ENCODE data around the gene KRT222. TPM values are rescaled to one million over a fixed set of nuclear protein-coding genes. Genes with fewer than 3 reads are reported as not detected.

Gene KRT222
- polyA plus RNA-seq, 1 donor (not counting 4 experiments of a cell fraction or from before 2014, with no cell fraction given): 0.76 TPM

GRCh38 chr17:40645943-40646342 lies 19.0 kb downstream of the KRT222 start:
- H3K27me3 ChIP-seq (ENCODE audit: control insufficient read depth, extremely low read depth, insufficient read depth, low read length): no peaks in the 10 kb centered on the region
- TF ChIP-seq EZH2 (IDR thresholded peaks at IDR 0.05; ENCODE audit: low read length) (no peak), CTCF (optimal IDR thresholded peaks at IDR 0.05 in 1 of 3, IDR thresholded peaks at IDR 0.05 in 1 of 3, conservative IDR thresholded peaks at IDR 0.05 in 1 of 3; ENCODE audit: extremely low read depth in 1 of 3, insufficient read depth in 2 of 3, low read length in 3 of 3) (no peak)
- no peaks in the 10 kb centered on the region for H3K9me1 ChIP-seq (ENCODE audit: control insufficient read depth, extremely low read depth, insufficient read depth, low read length)
- H4K20me1 ChIP-seq (ENCODE audit: control insufficient read depth, extremely low read depth, insufficient read depth, low read length): no peaks in the 10 kb centered on the region
- peaks cover 38% of the 10 kb centered on the region for H3K79me2 ChIP-seq (ENCODE audit: control insufficient read depth, insufficient read depth, low read length)
- peak overlapping the region in 1 of 3 experiments; percentile 12 for H3K4me3 ChIP-seq (ENCODE audit: control insufficient read depth in 2 of 3, extremely low read depth in 1 of 3, insufficient read depth in 2 of 3, low read depth in 1 of 3, low read length in 3 of 3)
- dilution Hi-C loops (cut with MboI; ENCODE audit: extremely low pct_ligation_motif_present, low sequenced_read_pairs): no loop called here
- peak overlapping the region; percentile 100 for H3K4me2 ChIP-seq (ENCODE audit: control insufficient read depth, extremely low read depth, insufficient read depth, low read depth, low read length)
- H2AFZ ChIP-seq (ENCODE audit: control insufficient read depth, low read length): no peak overlapping the region
- no peaks in the 10 kb centered on the region for H3K9me3 ChIP-seq (ENCODE audit: control insufficient read depth, low read depth, low read length)
- H3K9ac ChIP-seq (ENCODE audit: control insufficient read depth, extremely low read depth, insufficient read depth, low read length): no peak overlapping the region
- DNase-seq (ENCODE audit: low read depth, low spot score) (no peak), FAIRE-seq (no peak)
- peak overlapping the region; percentile 88 for H3K27ac ChIP-seq (ENCODE audit: control insufficient read depth, insufficient read depth, low read length)
- H3K4me1 ChIP-seq (ENCODE audit: control insufficient read depth, extremely low read depth, insufficient read depth, low read length): peaks cover 15% of the 10 kb centered on the region
- peaks cover 5 to 17% of the 10 kb centered on the region in 2 experiments for H3K36me3 ChIP-seq (ENCODE audit: control insufficient read depth in 2 of 2, extremely low read depth in 1 of 2, insufficient read depth in 2 of 2, low read length in 2 of 2)

GRCh38 chr17:40645291-40645690 lies 19.7 kb downstream of the KRT222 start:
- Histone ChIP-seq H2AFZ (ENCODE audit: control insufficient read depth, low read length) (no peak overlapping the region), H3K9ac (ENCODE audit: control insufficient read depth, extremely low read depth, insufficient read depth, low read length) (no peak overlapping the region), H3K4me3 (ENCODE audit: control insufficient read depth in 2 of 3, extremely low read depth in 1 of 3, insufficient read depth in 2 of 3, low read depth in 1 of 3, low read length in 3 of 3) (no peak overlapping the region), H3K4me2 (ENCODE audit: control insufficient read depth, extremely low read depth, insufficient read depth, low read depth, low read length) (no peak overlapping the region), H3K27me3 (ENCODE audit: control insufficient read depth, extremely low read depth, insufficient read depth, low read length) (no peaks in the 10 kb centered on the region), H4K20me1 (ENCODE audit: control insufficient read depth, extremely low read depth, insufficient read depth, low read length) (no peaks in the 10 kb centered on the region), H3K36me3 (ENCODE audit: control insufficient read depth in 2 of 2, extremely low read depth in 1 of 2, insufficient read depth in 2 of 2, low read length in 2 of 2) (peaks cover 5 to 17% of the 10 kb centered on the region in 2 experiments), H3K4me1 (ENCODE audit: control insufficient read depth, extremely low read depth, insufficient read depth, low read length) (peaks cover 15% of the 10 kb centered on the region), H3K27ac (ENCODE audit: control insufficient read depth, insufficient read depth, low read length) (no peak overlapping the region), H3K79me2 (ENCODE audit: control insufficient read depth, insufficient read depth, low read length) (peaks cover 41% of the 10 kb centered on the region), H3K9me1 (ENCODE audit: control insufficient read depth, extremely low read depth, insufficient read depth, low read length) (no peaks in the 10 kb centered on the region), H3K9me3 (ENCODE audit: control insufficient read depth, low read depth, low read length) (no peaks in the 10 kb centered on the region)
- no peak for DNase-seq (ENCODE audit: low read depth, low spot score)
- no peak for TF ChIP-seq CTCF (optimal IDR thresholded peaks at IDR 0.05 in 1 of 3, IDR thresholded peaks at IDR 0.05 in 1 of 3, conservative IDR thresholded peaks at IDR 0.05 in 1 of 3; ENCODE audit: extremely low read depth in 1 of 3, insufficient read depth in 2 of 3, low read length in 3 of 3)
- dilution Hi-C loops (cut with MboI; ENCODE audit: extremely low pct_ligation_motif_present, low sequenced_read_pairs): no loop called here
- no peak for FAIRE-seq
